ENCODE measurements around the gene SORD.
"Not testable (repeated sequence)": the region's sequence is repeated elsewhere in the genome, so short reads cannot be mapped to it uniquely, and the experiment has no call there.

- not testable (repeated sequence) for TF ChIP-seq POLR2A (IDR thresholded peaks at IDR 0.05; ENCODE audit: low read depth); CTCF (IDR thresholded peaks at IDR 0.05); EP300 (IDR thresholded peaks at IDR 0.05)
Observed at GRCh38 chr15:44997632-44998031, 25.4 kb upstream of the SORD start.

All from esophagus muscularis mucosa (tissue), 4 donors.